Fibroblast of villous mesenchyme (primary cell): ENCODE data around the gene BMP10. TPM values are rescaled to one million over a fixed set of nuclear protein-coding genes. Genes with fewer than 3 reads are reported as not detected.

Experiments used
- DNase-seq: peaks from one replicate; pipeline ENCODE4 v3.0.0-alpha.2; 2010; ENCODE audit warnings: low read depth
- H3K4me3 ChIP-seq: 2 replicates; pipeline ENCODE4 v1.5.1; 2011; ENCODE audit warnings: low read depth, mild to moderate bottlenecking, low read length
- CTCF ChIP-seq: IDR thresholded peaks from 2 replicates; pipeline ENCODE4 v1.5.1; 2012; ENCODE audit warnings: low read depth, mild to moderate bottlenecking, low read length; ENCODE audit not compliant: insufficient read depth
- total RNA-seq: library from RNA; depleted of rRNA; stranded (reverse); fragments of >200 nt; gene quantifications from 2 replicates; pipeline ENCODE4 v1.2.3, GENCODE V29; 2012

Gene BMP10
- total RNA-seq, 1 donor: not detected

- TF ChIP-seq CTCF: no peak
- no peak overlapping the region for H3K4me3 ChIP-seq
- DNase-seq: peak; percentile 98
Measured at GRCh38 chr2:68828887-68829708, 42.1 kb downstream of the BMP10 start.

- H3K4me3 ChIP-seq: no peak overlapping the region
- no peak for TF ChIP-seq CTCF
- DNase-seq: peak; percentile 12
Measured at GRCh38 chr2:68827666-68828065, 43.5 kb downstream of the BMP10 start.

GRCh38 chr2:68825866-68826265, 45.3 kb downstream of the BMP10 start:
- TF ChIP-seq CTCF: no peak
- no peak overlapping the region for H3K4me3 ChIP-seq
- no peak for DNase-seq

- TF ChIP-seq CTCF: no peak
- no peak overlapping the region for H3K4me3 ChIP-seq
- DNase-seq: no peak
Measured at GRCh38 chr2:68824831-68825230, 46.4 kb downstream of the BMP10 start.

- H3K4me3 ChIP-seq: no peak overlapping the region
- no peak for TF ChIP-seq CTCF
- no peak for DNase-seq
Measured at GRCh38 chr2:68822207-68822872, 48.9 kb downstream of the BMP10 start.

GRCh38 chr2:68819556-68819955, 51.6 kb downstream of the BMP10 start:
- H3K4me3 ChIP-seq: no peak overlapping the region
- no peak for TF ChIP-seq CTCF
- DNase-seq: peak; percentile 32
